ENCODE data around the gene DAP. TPM values are rescaled to one million over a fixed set of nuclear protein-coding genes. Genes with fewer than 3 reads are reported as not detected.
A peak's percentile ranks its signal among the peaks of the same experiment; 100 is the strongest.

DAP gene
- polyA plus RNA-seq, 3 donors = 60.9 to 69.0 (median 62.3) TPM

- Histone ChIP-seq H3K9me3 (replicated peaks in 1 of 2; ENCODE audit: control insufficient read depth in 1 of 2, insufficient read depth in 1 of 2, low read length in 2 of 2) (peaks cover 0 to 5% of the 10 kb centered on the region in 2 donors), H3K9ac (ENCODE audit: insufficient read depth, low read length, poor library complexity, severe bottlenecking) (no peak overlapping the region), H3K79me2 (ENCODE audit: insufficient read depth, low read length) (peaks cover 72% of the 10 kb centered on the region), H3K27me3 (ENCODE audit: control insufficient read depth in 2 of 2, insufficient read depth in 2 of 2, low read length in 2 of 2) (no peaks in the 10 kb centered on the region), H2AFZ (ENCODE audit: insufficient read depth, low read depth, low read length, poor library complexity, severe bottlenecking) (no peak overlapping the region), H3K4me1 (ENCODE audit: control insufficient read depth in 1 of 2, insufficient read depth in 2 of 2, low read length in 2 of 2) (peaks cover 19 to 23% of the 10 kb centered on the region in 2 donors), H4K20me1 (ENCODE audit: insufficient read depth, low read length) (peaks cover 63% of the 10 kb centered on the region), H3K4me3 (replicated peaks in 1 of 3; ENCODE audit: low read depth in 2 of 3, low read length in 3 of 3) (no peak overlapping the region), H3K4me2 (replicated peaks; ENCODE audit: extremely low read depth, low read length, poor library complexity, severe bottlenecking) (no peak overlapping the region), H3K36me3 (replicated peaks in 1 of 2; ENCODE audit: control insufficient read depth in 1 of 2, insufficient read depth in 2 of 2, low read length in 2 of 2) (peaks cover 32 to 85% of the 10 kb centered on the region in 2 donors), H3K27ac (ENCODE audit: low read depth in 1 of 2, low read length in 2 of 2) (peak overlapping the region in 1 of 2 donors; percentile 49)
- no peak overlapping the region for H3K4me3 Mint-ChIP-seq
- no peak for TF ChIP-seq CTCF (IDR thresholded peaks at IDR 0.05)
- H3K27ac Mint-ChIP-seq = peak overlapping the region in 2 of 7 donors; percentile 10 to 51
- no peaks in the 10 kb centered on the region for H3K27me3 Mint-ChIP-seq (ENCODE audit: low read depth in 3 of 3)
- intact Hi-C loops (cut with micrococcal nuclease) = loop anchor here in 1 of 2 donors (5.0 kb wide), 1 partner anchor 37 kb away; no protein-coding TSS in a partner anchor
- peaks cover 71 to 84% of the 10 kb centered on the region in 2 donors for H3K36me3 Mint-ChIP-seq
- H3K4me1 Mint-ChIP-seq = peaks cover 31% of the 10 kb centered on the region
- peaks cover 6 to 14% (median 9%) of the 10 kb centered on the region in 7 donors for H3K9me3 Mint-ChIP-seq
- DNase-seq = peak in 1 of 3 donors; percentile 22
Observed at GRCh38 chr5:10743951-10744350, 17.1 kb downstream of the DAP start.

- Histone ChIP-seq H3K4me2 (replicated peaks; ENCODE audit: extremely low read depth, low read length, poor library complexity, severe bottlenecking) (no peak overlapping the region), H4K20me1 (ENCODE audit: insufficient read depth, low read length) (peaks cover 63% of the 10 kb centered on the region), H3K4me3 (replicated peaks in 1 of 3; ENCODE audit: low read depth in 2 of 3, low read length in 3 of 3) (no peak overlapping the region), H3K27ac (ENCODE audit: low read depth in 1 of 2, low read length in 2 of 2) (peak overlapping the region in 1 of 2 donors; percentile 49), H3K36me3 (replicated peaks in 1 of 2; ENCODE audit: control insufficient read depth in 1 of 2, insufficient read depth in 2 of 2, low read length in 2 of 2) (peaks cover 32 to 85% of the 10 kb centered on the region in 2 donors), H3K9me3 (replicated peaks in 1 of 2; ENCODE audit: control insufficient read depth in 1 of 2, insufficient read depth in 1 of 2, low read length in 2 of 2) (peaks cover 0 to 5% of the 10 kb centered on the region in 2 donors), H3K79me2 (ENCODE audit: insufficient read depth, low read length) (peaks cover 72% of the 10 kb centered on the region), H3K4me1 (ENCODE audit: control insufficient read depth in 1 of 2, insufficient read depth in 2 of 2, low read length in 2 of 2) (peaks cover 19 to 23% of the 10 kb centered on the region in 2 donors), H3K9ac (ENCODE audit: insufficient read depth, low read length, poor library complexity, severe bottlenecking) (no peak overlapping the region), H3K27me3 (ENCODE audit: control insufficient read depth in 2 of 2, insufficient read depth in 2 of 2, low read length in 2 of 2) (no peaks in the 10 kb centered on the region), H2AFZ (ENCODE audit: insufficient read depth, low read depth, low read length, poor library complexity, severe bottlenecking) (no peak overlapping the region)
- Mint-ChIP-seq H3K27me3 (ENCODE audit: low read depth in 3 of 3) (no peaks in the 10 kb centered on the region), H3K36me3 (peaks cover 71 to 86% of the 10 kb centered on the region in 2 donors), H3K9me3 (peaks cover 6 to 14% (median 9%) of the 10 kb centered on the region in 7 donors), H3K4me1 (peaks cover 31% of the 10 kb centered on the region), H3K27ac (peak overlapping the region in 4 of 7 donors; percentile 51 to 64 (median 59)), H3K4me3 (no peak overlapping the region)
- TF ChIP-seq CTCF (IDR thresholded peaks at IDR 0.05) = no peak
- intact Hi-C loops (cut with micrococcal nuclease) = loop anchor here in 1 of 2 donors (5.0 kb wide), 1 partner anchor 36 kb away; no protein-coding TSS in a partner anchor
- DNase-seq = peak in 1 of 3 donors; percentile 41
- WGBS (ENCODE audit: insufficient coverage) = no CpG with 5 or more reads among the region's 5 CpGs
Observed at GRCh38 chr5:10743526-10743925, 17.5 kb downstream of the DAP start.
